B cell (primary cell): ENCODE measurements around the gene DCLK1.

Experiments used
- EZH2 ChIP-seq: IDR thresholded peaks from 2 replicates; pipeline ENCODE4 v1.6.1; 2012; ENCODE audit warnings: borderline replicate concordance, low read depth, mild to moderate bottlenecking, moderate library complexity, low read length; ENCODE audit not compliant: insufficient read depth, poor library complexity, severe bottlenecking
- TF ChIP-seq, protein P1 (sequence below): fragments of 200-600 bp; IDR thresholded peaks from one replicate; pipeline ENCODE4 v1.8.0; 2022; ENCODE audit warnings: antibody characterized with exemption, mild to moderate bottlenecking

DNA sequence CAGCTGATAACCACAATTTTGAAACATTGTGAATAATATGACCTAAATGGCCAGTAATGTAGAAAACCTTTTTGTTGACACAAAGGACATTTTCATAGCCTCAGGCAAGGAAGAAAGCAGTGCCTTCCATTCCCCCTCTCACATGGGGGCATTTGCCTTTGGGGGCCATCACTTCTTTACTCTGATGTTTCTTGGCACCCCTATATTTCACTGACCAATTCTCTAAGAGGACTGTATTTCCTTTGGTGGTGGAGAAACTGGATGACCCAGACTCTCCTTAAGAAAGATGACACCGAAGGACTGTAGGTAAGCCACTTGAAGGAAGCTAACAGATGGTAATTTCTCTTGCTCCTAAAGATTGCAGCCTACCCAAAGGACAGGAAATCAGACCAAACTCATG lies 254.6 kb downstream of the DCLK1 start:
- TF ChIP-seq, protein P1, sequence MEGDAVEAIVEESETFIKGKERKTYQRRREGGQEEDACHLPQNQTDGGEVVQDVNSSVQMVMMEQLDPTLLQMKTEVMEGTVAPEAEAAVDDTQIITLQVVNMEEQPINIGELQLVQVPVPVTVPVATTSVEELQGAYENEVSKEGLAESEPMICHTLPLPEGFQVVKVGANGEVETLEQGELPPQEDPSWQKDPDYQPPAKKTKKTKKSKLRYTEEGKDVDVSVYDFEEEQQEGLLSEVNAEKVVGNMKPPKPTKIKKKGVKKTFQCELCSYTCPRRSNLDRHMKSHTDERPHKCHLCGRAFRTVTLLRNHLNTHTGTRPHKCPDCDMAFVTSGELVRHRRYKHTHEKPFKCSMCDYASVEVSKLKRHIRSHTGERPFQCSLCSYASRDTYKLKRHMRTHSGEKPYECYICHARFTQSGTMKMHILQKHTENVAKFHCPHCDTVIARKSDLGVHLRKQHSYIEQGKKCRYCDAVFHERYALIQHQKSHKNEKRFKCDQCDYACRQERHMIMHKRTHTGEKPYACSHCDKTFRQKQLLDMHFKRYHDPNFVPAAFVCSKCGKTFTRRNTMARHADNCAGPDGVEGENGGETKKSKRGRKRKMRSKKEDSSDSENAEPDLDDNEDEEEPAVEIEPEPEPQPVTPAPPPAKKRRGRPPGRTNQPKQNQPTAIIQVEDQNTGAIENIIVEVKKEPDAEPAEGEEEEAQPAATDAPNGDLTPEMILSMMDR: no peak
- no peak for TF ChIP-seq EZH2
